Kidney (tissue), 14 donors: Measurements from ENCODE around the gene LIN54. TPM values are rescaled to one million over a fixed set of nuclear protein-coding genes. Genes with fewer than 3 reads are reported as not detected.

Experiments
- DNase-seq, 5 donors: peaks; one replicate each; pipeline ENCODE4 v3.0.0-alpha.2; 2013 to 2020
- FAIRE-seq: peaks from 2 replicates; lab custom pipeline; 2012; peaks lifted over from hg19 to GRCh38; lab: Jason Lieb, UNC
- H3K27ac ChIP-seq, 2 donors: one replicate each; pipeline ENCODE4 v1.7.0; 2013; ENCODE audit warnings: low read depth in 2 of 2, low read length in 2 of 2, inconsistent platforms in 1 of 2
- H3K27me3 ChIP-seq: one replicate; pipeline ENCODE4 v1.7.1; 2013; ENCODE audit warnings: low read length, inconsistent platforms; ENCODE audit not compliant: control insufficient read depth, insufficient read depth
- H3K36me3 ChIP-seq, 3 donors: one replicate each; pipeline versions ENCODE4 v1.7.0 to v1.7.1; 2013; ENCODE audit warnings: low read length in 3 of 3, control low read depth in 1 of 3, inconsistent platforms in 1 of 3; ENCODE audit not compliant: insufficient read depth in 3 of 3, control insufficient read depth in 2 of 3
- H3K4me1 ChIP-seq, 3 donors: one replicate each; pipeline versions ENCODE4 v1.7.0 to v1.7.1; 2013; ENCODE audit warnings: low read length in 3 of 3, inconsistent platforms in 1 of 3, low read depth in 1 of 3; ENCODE audit not compliant: control insufficient read depth in 2 of 3, insufficient read depth in 2 of 3
- H3K4me3 ChIP-seq, 3 donors: one replicate each; pipeline versions ENCODE4 v1.7.0 to v1.8.1; 2013; ENCODE audit warnings: low read length in 3 of 3, control low read depth in 1 of 3, inconsistent platforms in 1 of 3
- H3K9ac ChIP-seq, 3 donors: one replicate each; pipeline versions ENCODE4 v1.7.0 to v1.7.1; 2013; ENCODE audit warnings: low read length in 3 of 3, control low read depth in 1 of 3, inconsistent platforms in 1 of 3
- H3K9me3 ChIP-seq, 3 donors: one replicate each; pipeline versions ENCODE4 v1.7.0 to v1.7.1; 2013; ENCODE audit warnings: low read length in 3 of 3, control low read depth in 1 of 3, inconsistent platforms in 1 of 3; ENCODE audit not compliant: control insufficient read depth in 2 of 3, insufficient read depth in 1 of 3
- CTCF ChIP-seq: IDR thresholded peaks from 3 replicates; pipeline ENCODE4 v1.5.1; 2012; ENCODE audit warnings: mild to moderate bottlenecking, moderate library complexity, borderline replicate concordance; ENCODE audit not compliant: insufficient read depth; ENCODE audit errors: extremely low read depth
- intact Hi-C: fragments of 100-400 bp; cut with DNase I; formaldehyde crosslinking; loops from one replicate; pipeline ENCODE4 v1.11.1; 2022
- polyA plus RNA-seq: library from polyadenylated mRNA; stranded (reverse); fragments of 350-450 nt; fragmentation: Illumina TruSeq; extraction: RNeasy Lipid Tissue Mini Kit (QIAGEN cat#74804); gene quantifications from one replicate; pipeline ENCODE4 v1.2.3, GENCODE V29; 2014; ENCODE audit warnings: low read depth, low replicate concordance; ENCODE audit not compliant: insufficient read depth
- total RNA-seq: library from RNA; stranded (reverse); fragmentation: NEBNext Ultra II Directional; extraction: Animal tissue kit (Norgen Biotek cat#: 25700); gene quantifications from one replicate; pipeline ENCODE4 v1.2.1, GENCODE V29; 2021
- donor health status: control.
- donor health status: control.
- donor health status: control.
- donor health status: control.
- donor health status: control.
- donor health status: DM: yes; HTN: yes; CAD: no.
- donor health status: Normal renal cell carcinoma (clear cell type).

LIN54 gene
- total and polyA plus RNA-seq, 2 donors from 2014 or later: 2.4 to 11.9 TPM

GRCh38 chr4:82913305-82913704, 97.3 kb downstream of the LIN54 start:
- intact Hi-C loops: no loop called here
- DNase-seq (no peak), FAIRE-seq (no peak)
- Histone ChIP-seq H3K36me3 (peaks cover 0 to 6% (median 5%) of the 10 kb centered on the region in 3 donors), H3K27me3 (no peaks in the 10 kb centered on the region), H3K9me3 (no peaks in the 10 kb centered on the region), H3K27ac (no peak overlapping the region), H3K4me3 (no peak overlapping the region), H3K4me1 (no peaks in the 10 kb centered on the region), H3K9ac (no peak overlapping the region)
- no peak for TF ChIP-seq CTCF

GRCh38 chr4:82909326-82909725, 101.3 kb downstream of the LIN54 start:
- Histone ChIP-seq H3K4me1 (no peaks in the 10 kb centered on the region), H3K36me3 (peaks cover 0 to 7% (median 6%) of the 10 kb centered on the region in 3 donors), H3K9me3 (no peaks in the 10 kb centered on the region), H3K9ac (no peak overlapping the region), H3K27me3 (no peaks in the 10 kb centered on the region), H3K4me3 (no peak overlapping the region), H3K27ac (no peak overlapping the region)
- FAIRE-seq (no peak), DNase-seq (no peak)
- no peak for TF ChIP-seq CTCF
- intact Hi-C loops: no loop called here

- FAIRE-seq: no peak
- H3K27ac ChIP-seq: no peak overlapping the region
- H3K9me3 ChIP-seq: no peaks in the 10 kb centered on the region
- DNase-seq: no peak
- H3K27me3 ChIP-seq: no peaks in the 10 kb centered on the region
- no peak for TF ChIP-seq CTCF
- H3K4me3 ChIP-seq: no peak overlapping the region
- peaks cover 0 to 5% (median 0%) of the 10 kb centered on the region in 3 donors for H3K36me3 ChIP-seq
- H3K9ac ChIP-seq: no peak overlapping the region
- intact Hi-C loops: no loop called here
- H3K4me1 ChIP-seq: peaks cover 0 to 4% (median 0%) of the 10 kb centered on the region in 3 donors
Observed at GRCh38 chr4:82906469-82906868, 104.2 kb downstream of the LIN54 start.

- Histone ChIP-seq H3K36me3 (peaks cover 0 to 2% (median 0%) of the 10 kb centered on the region in 3 donors), H3K4me1 (peaks cover 0 to 4% (median 0%) of the 10 kb centered on the region in 3 donors), H3K27ac (no peak overlapping the region), H3K4me3 (no peak overlapping the region), H3K9me3 (no peaks in the 10 kb centered on the region), H3K9ac (no peak overlapping the region), H3K27me3 (no peaks in the 10 kb centered on the region)
- FAIRE-seq (no peak), DNase-seq (no peak)
- intact Hi-C loops: no loop called here
- no peak for TF ChIP-seq CTCF
Observed at GRCh38 chr4:82905205-82905604, 105.4 kb downstream of the LIN54 start.
